Measurements from ENCODE around the gene UFC1. TPM values are rescaled to one million over a fixed set of nuclear protein-coding genes. Genes with fewer than 3 reads are reported as not detected.

Gene UFC1
- total RNA-seq, 1 experiment from 2014 or later = 127 TPM

DNA sequence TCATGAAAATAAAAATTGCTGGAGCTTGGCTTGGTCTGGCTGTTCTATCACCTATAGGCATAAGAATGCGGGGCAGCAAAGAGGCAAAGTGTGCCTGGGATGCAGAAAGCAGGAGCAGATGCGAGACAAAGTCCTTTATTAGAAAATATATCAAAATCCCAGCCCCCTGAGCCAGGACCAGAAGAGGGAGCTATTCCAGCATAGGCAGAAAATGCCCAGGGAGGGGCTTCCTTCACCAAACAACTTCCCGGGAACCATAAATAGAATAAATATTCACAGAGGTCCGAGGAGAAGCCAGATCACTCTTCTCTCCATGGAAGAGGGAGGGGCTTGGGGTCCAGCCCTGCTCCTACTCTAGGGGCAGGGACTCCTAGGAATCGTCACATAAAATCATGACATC is 17.4 kb downstream of the UFC1 start:
- H3K4me1 ChIP-seq (ENCODE audit: control insufficient read depth, insufficient read depth, low read length) = peaks cover 5% of the 10 kb centered on the region
- ATAC-seq (no peak), DNase-seq (ENCODE audit: low read depth, low spot score) (no peak)
- intact Hi-C loops (cut with micrococcal nuclease; ENCODE audit: unreplicated experiment) (no loop called here), in situ Hi-C loops (cut with HindIII; ENCODE audit: low pct_unique_long_range_greater_than_20kb, low sequenced_read_pairs) (no loop called here)
- H3K27ac ChIP-seq (ENCODE audit: low read length) = no peak overlapping the region
- no TSS peak for BruUV-seq (replicated peaks)
- H3K27me3 ChIP-seq (ENCODE audit: control insufficient read depth, insufficient read depth, low read length) = no peaks in the 10 kb centered on the region
- TF ChIP-seq SIN3A (IDR thresholded peaks at IDR 0.05; ENCODE audit: borderline replicate concordance, insufficient read depth, low read depth, low read length) = no peak
- TF ChIP-seq POLR2AphosphoS5 (IDR thresholded peaks at IDR 0.05; ENCODE audit: low read depth, low read length) = no peak
- no peak for TF ChIP-seq TCF7L2 (IDR thresholded peaks at IDR 0.05; ENCODE audit: low read depth, low read length)
- TF ChIP-seq, protein P1, sequence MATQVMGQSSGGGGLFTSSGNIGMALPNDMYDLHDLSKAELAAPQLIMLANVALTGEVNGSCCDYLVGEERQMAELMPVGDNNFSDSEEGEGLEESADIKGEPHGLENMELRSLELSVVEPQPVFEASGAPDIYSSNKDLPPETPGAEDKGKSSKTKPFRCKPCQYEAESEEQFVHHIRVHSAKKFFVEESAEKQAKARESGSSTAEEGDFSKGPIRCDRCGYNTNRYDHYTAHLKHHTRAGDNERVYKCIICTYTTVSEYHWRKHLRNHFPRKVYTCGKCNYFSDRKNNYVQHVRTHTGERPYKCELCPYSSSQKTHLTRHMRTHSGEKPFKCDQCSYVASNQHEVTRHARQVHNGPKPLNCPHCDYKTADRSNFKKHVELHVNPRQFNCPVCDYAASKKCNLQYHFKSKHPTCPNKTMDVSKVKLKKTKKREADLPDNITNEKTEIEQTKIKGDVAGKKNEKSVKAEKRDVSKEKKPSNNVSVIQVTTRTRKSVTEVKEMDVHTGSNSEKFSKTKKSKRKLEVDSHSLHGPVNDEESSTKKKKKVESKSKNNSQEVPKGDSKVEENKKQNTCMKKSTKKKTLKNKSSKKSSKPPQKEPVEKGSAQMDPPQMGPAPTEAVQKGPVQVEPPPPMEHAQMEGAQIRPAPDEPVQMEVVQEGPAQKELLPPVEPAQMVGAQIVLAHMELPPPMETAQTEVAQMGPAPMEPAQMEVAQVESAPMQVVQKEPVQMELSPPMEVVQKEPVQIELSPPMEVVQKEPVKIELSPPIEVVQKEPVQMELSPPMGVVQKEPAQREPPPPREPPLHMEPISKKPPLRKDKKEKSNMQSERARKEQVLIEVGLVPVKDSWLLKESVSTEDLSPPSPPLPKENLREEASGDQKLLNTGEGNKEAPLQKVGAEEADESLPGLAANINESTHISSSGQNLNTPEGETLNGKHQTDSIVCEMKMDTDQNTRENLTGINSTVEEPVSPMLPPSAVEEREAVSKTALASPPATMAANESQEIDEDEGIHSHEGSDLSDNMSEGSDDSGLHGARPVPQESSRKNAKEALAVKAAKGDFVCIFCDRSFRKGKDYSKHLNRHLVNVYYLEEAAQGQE (IDR thresholded peaks at IDR 0.05; ENCODE audit: insufficient read depth in 1 of 2, low read depth in 2 of 2, low read length in 1 of 2) = no peak
- TF ChIP-seq, protein P2, sequence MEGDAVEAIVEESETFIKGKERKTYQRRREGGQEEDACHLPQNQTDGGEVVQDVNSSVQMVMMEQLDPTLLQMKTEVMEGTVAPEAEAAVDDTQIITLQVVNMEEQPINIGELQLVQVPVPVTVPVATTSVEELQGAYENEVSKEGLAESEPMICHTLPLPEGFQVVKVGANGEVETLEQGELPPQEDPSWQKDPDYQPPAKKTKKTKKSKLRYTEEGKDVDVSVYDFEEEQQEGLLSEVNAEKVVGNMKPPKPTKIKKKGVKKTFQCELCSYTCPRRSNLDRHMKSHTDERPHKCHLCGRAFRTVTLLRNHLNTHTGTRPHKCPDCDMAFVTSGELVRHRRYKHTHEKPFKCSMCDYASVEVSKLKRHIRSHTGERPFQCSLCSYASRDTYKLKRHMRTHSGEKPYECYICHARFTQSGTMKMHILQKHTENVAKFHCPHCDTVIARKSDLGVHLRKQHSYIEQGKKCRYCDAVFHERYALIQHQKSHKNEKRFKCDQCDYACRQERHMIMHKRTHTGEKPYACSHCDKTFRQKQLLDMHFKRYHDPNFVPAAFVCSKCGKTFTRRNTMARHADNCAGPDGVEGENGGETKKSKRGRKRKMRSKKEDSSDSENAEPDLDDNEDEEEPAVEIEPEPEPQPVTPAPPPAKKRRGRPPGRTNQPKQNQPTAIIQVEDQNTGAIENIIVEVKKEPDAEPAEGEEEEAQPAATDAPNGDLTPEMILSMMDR (IDR thresholded peaks at IDR 0.05) = no peak; the same call in 1 of the 2 replicates
- no peak overlapping the region for H3K4me3 ChIP-seq (ENCODE audit: low read depth in 2 of 2, low read length in 2 of 2)
- peaks cover 22% of the 10 kb centered on the region for H3K36me3 ChIP-seq (ENCODE audit: control insufficient read depth, insufficient read depth, low read length)
- ChIA-PET CTCF (interaction anchor here (1.0 kb wide), 1 partner anchor 15 kb away, joined by 4 read pairs; no protein-coding TSS in a partner anchor), POLR2A (interaction anchor here (0.6 kb wide), 2 partner anchors 34 to 119 kb away, joined by 3 to 5 read pairs; no protein-coding TSS in a partner anchor)
- H3K9me3 ChIP-seq (ENCODE audit: control insufficient read depth, insufficient read depth, low read depth, low read length) = no peaks in the 10 kb centered on the region

DNA sequence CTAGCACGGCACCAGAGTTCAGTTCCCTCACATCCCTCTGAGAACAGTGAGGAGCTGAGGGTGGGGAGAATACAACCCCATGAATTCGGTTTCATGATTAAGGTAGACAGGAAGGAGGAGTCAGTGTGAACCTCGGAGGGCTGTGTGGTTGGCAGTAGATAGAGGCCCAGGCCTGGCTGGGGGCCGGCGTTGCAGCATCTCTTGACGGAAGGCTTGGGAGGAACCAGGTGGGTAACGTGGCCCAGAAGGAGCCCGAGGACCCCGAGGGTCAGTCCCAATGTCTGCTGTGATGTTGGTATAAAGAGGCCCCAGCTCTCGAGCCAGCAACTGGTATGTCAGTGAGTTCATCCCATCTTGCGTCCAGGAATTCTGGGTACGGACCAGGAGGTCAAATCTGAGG is 17.9 kb downstream of the UFC1 start:
- DNase-seq (ENCODE audit: low read depth, low spot score) (no peak), ATAC-seq (no peak)
- no peak for TF ChIP-seq TCF7L2 (IDR thresholded peaks at IDR 0.05; ENCODE audit: low read depth, low read length)
- TF ChIP-seq SIN3A (IDR thresholded peaks at IDR 0.05; ENCODE audit: borderline replicate concordance, insufficient read depth, low read depth, low read length) = no peak
- TF ChIP-seq, protein P1 (IDR thresholded peaks at IDR 0.05; ENCODE audit: insufficient read depth in 1 of 2, low read depth in 2 of 2, low read length in 1 of 2) = no peak
- TF ChIP-seq, protein P2 (IDR thresholded peaks at IDR 0.05) = no peak
- TF ChIP-seq POLR2AphosphoS5 (IDR thresholded peaks at IDR 0.05; ENCODE audit: low read depth, low read length) = no peak
- peaks cover 8% of the 10 kb centered on the region for H3K4me1 ChIP-seq (ENCODE audit: control insufficient read depth, insufficient read depth, low read length)
- intact Hi-C loops (cut with micrococcal nuclease; ENCODE audit: unreplicated experiment) = no loop called here
- CTCF ChIA-PET = no interaction called here
- H3K27ac ChIP-seq (ENCODE audit: low read length) = no peak overlapping the region
- POLR2A ChIA-PET = no interaction called here
- TSS peak; percentile 31 for BruUV-seq (replicated peaks)
- in situ Hi-C loops (cut with HindIII; ENCODE audit: low pct_unique_long_range_greater_than_20kb, low sequenced_read_pairs) = no loop called here
- no peaks in the 10 kb centered on the region for H3K9me3 ChIP-seq (ENCODE audit: control insufficient read depth, insufficient read depth, low read depth, low read length)
- peaks cover 23% of the 10 kb centered on the region for H3K36me3 ChIP-seq (ENCODE audit: control insufficient read depth, insufficient read depth, low read length)
- no peak overlapping the region for H3K4me3 ChIP-seq (ENCODE audit: low read depth in 2 of 2, low read length in 2 of 2)
- H3K27me3 ChIP-seq (ENCODE audit: control insufficient read depth, insufficient read depth, low read length) = no peaks in the 10 kb centered on the region
